HAP-1 (cell line): ENCODE results near the gene NAT14.

Experiments
- DNase-seq, 2 experiments: peaks; one replicate each; pipeline ENCODE4 v3.0.0-alpha.2; 2016 to 2020; ENCODE audit warnings: low spot score in 2 of 2
- H3K27me3 ChIP-seq: fragments of 250-450 bp; sonication (Bioruptor Pico); 2 replicates; pipeline ENCODE4 v1.5.1; 2020; ENCODE audit warnings: low read depth, mild to moderate bottlenecking, moderate library complexity
- H3K36me3 ChIP-seq: fragments of 250-450 bp; sonication (Bioruptor Pico); replicated peaks from 2 replicates; pipeline ENCODE4 v1.5.1; 2020; ENCODE audit warnings: mild to moderate bottlenecking
- H3K4me1 ChIP-seq: fragments of 250-450 bp; sonication (Bioruptor Pico); 2 replicates; pipeline ENCODE4 v1.5.1; 2020; ENCODE audit warnings: mild to moderate bottlenecking
- H3K4me3 ChIP-seq: fragments of 250-450 bp; sonication (Bioruptor Pico); 2 replicates; pipeline ENCODE4 v1.5.1; 2020; ENCODE audit warnings: mild to moderate bottlenecking, moderate library complexity
- H3K9me3 ChIP-seq: fragments of 250-450 bp; sonication (Bioruptor Pico); 2 replicates; pipeline ENCODE4 v1.5.1; 2020; ENCODE audit warnings: mild to moderate bottlenecking, moderate library complexity
- in situ Hi-C: fragments of 300-500 bp; cut with MboI; formaldehyde crosslinking; loops from 3 replicates; pipeline ENCODE4 v1.14.3; 2020; ENCODE audit warnings: low sequenced_read_pairs, inconsistent platforms, mixed read lengths

NAT14 gene

DNA sequence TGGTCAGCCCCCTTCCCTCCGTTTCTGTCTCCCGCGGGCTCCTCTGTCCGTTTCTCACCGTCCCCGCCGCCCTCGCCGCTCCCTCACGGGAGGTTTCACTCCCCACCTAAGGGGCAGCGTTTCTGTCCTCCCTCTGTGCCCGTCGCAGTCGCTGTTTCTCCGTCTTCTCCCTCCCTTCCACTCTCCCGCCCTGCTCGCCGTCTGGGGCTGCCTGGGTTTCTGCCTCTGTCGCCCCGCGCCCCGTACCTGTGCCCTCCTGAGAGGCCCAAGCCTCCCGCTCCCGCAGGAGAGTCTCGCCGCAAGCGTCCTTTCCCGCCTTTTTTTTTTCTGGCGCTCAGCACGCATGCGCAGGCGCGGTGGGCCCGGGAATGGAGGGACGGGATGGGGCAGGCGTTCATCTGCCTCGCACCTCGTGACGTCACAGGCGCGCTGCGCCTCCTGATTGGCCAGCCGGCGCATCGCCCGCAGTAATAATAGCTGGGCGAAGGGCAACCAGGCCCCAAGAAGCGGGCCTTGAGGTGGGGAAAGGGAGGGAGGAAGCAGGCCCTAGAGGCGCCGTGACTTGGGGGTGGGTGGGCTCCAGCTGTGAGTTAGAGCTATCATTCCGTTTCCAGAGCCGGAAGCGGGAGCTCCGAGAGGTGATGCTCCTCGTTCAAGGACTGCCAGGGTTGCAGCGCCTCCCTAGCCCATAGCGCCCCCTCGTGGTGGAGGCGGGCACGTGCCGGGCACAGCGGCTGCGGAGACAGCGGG, 18.7 kb downstream of the NAT14 start:
- in situ Hi-C loops, result no loop called here
- no peaks in the 10 kb centered on the region for H3K4me1 ChIP-seq
- H3K36me3 ChIP-seq, result no peaks in the 10 kb centered on the region
- no peaks in the 10 kb centered on the region for H3K9me3 ChIP-seq
- H3K4me3 ChIP-seq, result peak overlapping the region; percentile 24
- DNase-seq, result peak; percentile 68 to 93
- no peaks in the 10 kb centered on the region for H3K27me3 ChIP-seq

- Histone ChIP-seq H3K4me1 (no peaks in the 10 kb centered on the region), H3K9me3 (no peaks in the 10 kb centered on the region), H3K36me3 (no peaks in the 10 kb centered on the region), H3K27me3 (no peaks in the 10 kb centered on the region), H3K4me3 (no peak overlapping the region)
- in situ Hi-C loops, result no loop called here
- no peak for DNase-seq
Measured at GRCh38 chr19:55504252-55504603, 19.2 kb downstream of the NAT14 start.

GRCh38 chr19:55504981-55505380, 20.0 kb downstream of the NAT14 start:
- H3K4me3 ChIP-seq, result no peak overlapping the region
- DNase-seq, result no peak
- H3K27me3 ChIP-seq, result no peaks in the 10 kb centered on the region
- no peaks in the 10 kb centered on the region for H3K9me3 ChIP-seq
- no peaks in the 10 kb centered on the region for H3K4me1 ChIP-seq
- H3K36me3 ChIP-seq, result no peaks in the 10 kb centered on the region
- in situ Hi-C loops, result no loop called here

GRCh38 chr19:55508120-55508519, 23.1 kb downstream of the NAT14 start:
- H3K4me3 ChIP-seq, result no peak overlapping the region
- H3K36me3 ChIP-seq, result no peaks in the 10 kb centered on the region
- no peaks in the 10 kb centered on the region for H3K4me1 ChIP-seq
- in situ Hi-C loops, result no loop called here
- H3K27me3 ChIP-seq, result peaks cover 4% of the 10 kb centered on the region; the same call in 1 of the 2 replicates
- DNase-seq, result no peak
- H3K9me3 ChIP-seq, result no peaks in the 10 kb centered on the region

- Histone ChIP-seq H3K9me3 (no peaks in the 10 kb centered on the region), H3K4me3 (peak overlapping the region; percentile 23), H3K4me1 (peaks cover 3% of the 10 kb centered on the region; the same call in 1 of the 2 replicates), H3K27me3 (no peaks in the 10 kb centered on the region; the same call in 1 of the 2 replicates), H3K36me3 (no peaks in the 10 kb centered on the region)
- in situ Hi-C loops, result loop anchor here (5.0 kb wide), 1 partner anchor 110 kb away; no protein-coding TSS in a partner anchor
- DNase-seq, result peak; percentile 82 to 93
Measured at GRCh38 chr19:55516878-55517620, 32.1 kb downstream of the NAT14 start.

GRCh38 chr19:55519451-55520311, 34.7 kb downstream of the NAT14 start:
- in situ Hi-C loops, result loop anchor here (5.0 kb wide), 1 partner anchor 108 kb away; no protein-coding TSS in a partner anchor
- peaks cover 3% of the 10 kb centered on the region; the same call in 1 of the 2 replicates for H3K4me1 ChIP-seq

DNA sequence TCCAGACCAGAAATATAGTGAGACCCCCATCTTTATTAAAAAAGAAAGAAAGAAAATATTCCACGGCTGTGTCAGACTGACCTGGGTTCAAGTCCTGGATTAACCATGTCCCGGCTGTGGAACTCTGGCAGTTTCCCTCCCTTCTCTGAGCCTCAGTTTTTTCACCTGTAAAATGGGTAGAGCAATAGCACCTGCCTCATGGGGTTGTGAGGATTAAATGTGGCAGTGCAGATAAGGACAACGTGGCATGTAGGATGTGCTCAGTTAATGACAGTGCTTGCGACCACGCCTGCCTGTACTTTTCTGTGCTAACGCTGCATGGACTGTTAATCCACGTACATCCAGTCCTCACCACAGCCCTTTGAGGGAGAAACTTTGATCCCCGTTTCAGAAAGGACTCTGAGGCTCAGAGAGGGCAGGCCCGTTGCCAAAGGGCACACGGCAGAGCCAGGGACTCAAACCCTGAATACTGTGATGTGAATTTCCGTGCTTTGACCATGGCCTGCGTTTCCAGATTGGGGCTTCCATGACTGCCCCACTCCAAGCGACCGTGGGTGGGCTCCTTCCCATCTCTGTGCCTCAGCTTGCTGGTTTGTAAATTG, 35.8 kb downstream of the NAT14 start:
- Histone ChIP-seq H3K4me3 (no peak overlapping the region), H3K27me3 (no peaks in the 10 kb centered on the region), H3K9me3 (no peaks in the 10 kb centered on the region), H3K4me1 (peaks cover 3% of the 10 kb centered on the region; the same call in 1 of the 2 replicates), H3K36me3 (no peaks in the 10 kb centered on the region)
- in situ Hi-C loops, result no loop called here
- DNase-seq, result no peak

More at GRCh38 chr19:55519451-55520311, 34.7 kb downstream of the NAT14 start:
- Histone ChIP-seq H3K4me3 (no peak overlapping the region), H3K36me3 (no peaks in the 10 kb centered on the region), H3K9me3 (no peaks in the 10 kb centered on the region), H3K27me3 (no peaks in the 10 kb centered on the region)
- DNase-seq, result no peak

DNA sequence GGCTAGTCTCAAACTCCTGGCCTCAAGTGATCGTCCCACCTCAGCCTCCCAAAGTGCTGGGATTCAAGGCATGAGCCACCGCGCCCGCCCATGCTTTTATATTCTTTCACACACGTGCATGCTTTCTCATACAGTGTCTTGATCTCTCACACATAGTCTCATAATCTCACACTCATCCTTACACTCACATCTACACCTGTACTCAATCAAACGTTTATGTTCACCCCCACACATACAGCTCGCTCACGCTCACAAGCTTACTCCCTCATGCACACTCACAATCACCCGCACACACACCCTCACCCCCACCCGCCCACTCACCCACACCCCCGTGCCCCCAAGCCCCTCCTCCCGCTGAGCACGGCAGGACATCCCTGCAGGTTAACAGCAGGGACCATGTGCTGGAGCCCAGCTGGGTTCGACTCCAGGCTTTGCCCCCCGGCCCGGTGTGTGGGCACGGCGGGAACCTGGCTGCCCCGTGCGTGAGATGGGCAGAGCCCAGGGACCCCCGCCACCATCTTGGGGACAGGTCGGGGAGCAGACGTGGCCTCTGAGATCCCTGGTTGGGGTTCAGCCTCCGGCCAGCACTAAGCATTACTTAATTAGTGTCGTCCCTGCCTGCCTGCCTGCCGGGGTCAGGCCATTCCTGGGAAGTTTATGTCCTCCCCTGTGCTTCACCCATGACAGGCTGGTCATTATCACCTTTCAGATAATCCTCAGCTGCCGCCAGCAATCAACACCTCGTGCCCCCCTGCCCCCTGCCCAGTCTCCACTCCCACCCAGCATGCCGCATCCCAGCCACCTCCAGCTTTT, 40.5 kb downstream of the NAT14 start:
- in situ Hi-C loops, result no loop called here
- H3K36me3 ChIP-seq, result no peaks in the 10 kb centered on the region

DNA sequence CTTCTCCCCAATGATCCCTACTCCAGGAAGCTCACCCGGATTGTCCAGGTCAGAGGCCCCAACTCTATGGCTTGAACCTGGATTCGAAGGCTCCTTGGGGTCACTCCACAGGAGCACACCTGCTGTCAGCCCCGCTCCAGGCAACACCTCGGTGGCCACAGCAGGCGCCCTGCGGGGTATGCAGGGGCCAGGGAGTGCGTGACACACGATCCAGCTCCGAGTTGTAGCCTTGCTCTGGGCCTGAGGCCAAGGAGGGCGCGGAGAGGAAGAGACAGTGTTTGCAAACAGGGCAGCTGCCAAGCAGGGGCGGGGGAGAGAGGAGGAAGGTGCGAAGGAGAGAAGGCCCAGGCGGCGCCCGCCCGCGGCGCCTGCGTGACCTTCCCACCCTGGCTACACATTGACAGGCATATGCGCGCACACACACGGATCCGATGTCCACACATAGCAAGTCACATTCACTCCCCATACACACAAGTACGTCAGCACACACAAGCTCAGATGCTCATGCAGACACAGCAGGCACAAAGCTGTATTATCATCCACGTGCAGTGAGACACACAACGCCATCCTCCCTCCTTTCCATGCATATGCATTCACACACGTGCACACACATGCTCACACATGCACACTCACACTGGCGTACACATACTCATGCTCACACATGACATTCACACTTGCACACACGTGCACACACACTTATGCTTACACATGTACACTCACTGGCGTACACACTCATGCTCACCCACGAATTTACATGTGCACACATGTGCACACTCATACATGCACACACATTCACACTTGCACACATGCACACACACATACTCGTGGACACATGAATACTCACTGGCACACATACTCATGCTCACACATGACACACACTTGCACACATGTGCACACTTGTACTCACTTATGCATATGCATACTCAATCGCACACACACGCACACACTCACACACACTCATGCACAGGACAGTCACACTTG, 41.5 kb downstream of the NAT14 start:
- H3K4me1 ChIP-seq, result no peaks in the 10 kb centered on the region
- no peak overlapping the region for H3K4me3 ChIP-seq
- DNase-seq, result peak in 1 of 2 experiments; percentile 22
- H3K36me3 ChIP-seq, result no peaks in the 10 kb centered on the region
- in situ Hi-C loops, result no loop called here
- H3K9me3 ChIP-seq, result no peaks in the 10 kb centered on the region
- H3K27me3 ChIP-seq, result no peaks in the 10 kb centered on the region

More for the DNA sequence above, 40.5 kb downstream of the NAT14 start:
- H3K4me1 ChIP-seq, result no peaks in the 10 kb centered on the region
- H3K9me3 ChIP-seq, result no peaks in the 10 kb centered on the region
- no peaks in the 10 kb centered on the region for H3K27me3 ChIP-seq
- no peak overlapping the region for H3K4me3 ChIP-seq
- DNase-seq, result no peak

DNA sequence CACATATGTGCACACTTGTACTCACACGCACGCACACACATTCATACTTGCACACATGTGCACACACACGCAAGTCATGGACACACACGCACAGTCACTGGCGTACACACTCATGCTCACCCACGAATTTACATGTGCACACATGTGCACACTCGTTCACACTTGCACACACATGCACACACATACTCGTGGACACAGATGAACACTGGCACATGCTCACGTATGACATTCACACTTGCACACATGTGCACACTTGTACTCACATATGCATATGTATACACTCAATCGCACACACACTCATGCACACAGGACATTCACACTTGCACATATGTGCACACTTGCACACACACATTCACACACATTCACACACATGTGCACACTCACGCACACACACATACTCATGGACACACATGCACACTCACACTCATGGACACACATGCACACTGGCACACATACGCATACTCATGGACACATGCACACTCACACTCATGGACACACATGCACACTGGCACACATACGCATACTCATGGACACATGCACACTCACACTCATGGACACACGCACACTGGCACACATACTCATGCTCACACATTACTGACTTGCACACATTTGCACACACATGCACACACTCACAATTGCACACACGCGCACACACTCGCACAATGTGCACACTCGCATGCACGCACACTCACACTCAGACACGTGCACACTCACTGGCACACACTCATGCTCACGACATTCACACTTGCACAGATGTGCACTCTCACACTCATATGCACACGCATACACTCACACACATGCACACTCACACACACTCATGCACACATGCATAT, 42.4 kb downstream of the NAT14 start:
- Histone ChIP-seq H3K9me3 (no peaks in the 10 kb centered on the region), H3K36me3 (no peaks in the 10 kb centered on the region), H3K4me1 (no peaks in the 10 kb centered on the region), H3K4me3 (no peak overlapping the region), H3K27me3 (no peaks in the 10 kb centered on the region)
- in situ Hi-C loops, result no loop called here
- DNase-seq, result no peak

DNA sequence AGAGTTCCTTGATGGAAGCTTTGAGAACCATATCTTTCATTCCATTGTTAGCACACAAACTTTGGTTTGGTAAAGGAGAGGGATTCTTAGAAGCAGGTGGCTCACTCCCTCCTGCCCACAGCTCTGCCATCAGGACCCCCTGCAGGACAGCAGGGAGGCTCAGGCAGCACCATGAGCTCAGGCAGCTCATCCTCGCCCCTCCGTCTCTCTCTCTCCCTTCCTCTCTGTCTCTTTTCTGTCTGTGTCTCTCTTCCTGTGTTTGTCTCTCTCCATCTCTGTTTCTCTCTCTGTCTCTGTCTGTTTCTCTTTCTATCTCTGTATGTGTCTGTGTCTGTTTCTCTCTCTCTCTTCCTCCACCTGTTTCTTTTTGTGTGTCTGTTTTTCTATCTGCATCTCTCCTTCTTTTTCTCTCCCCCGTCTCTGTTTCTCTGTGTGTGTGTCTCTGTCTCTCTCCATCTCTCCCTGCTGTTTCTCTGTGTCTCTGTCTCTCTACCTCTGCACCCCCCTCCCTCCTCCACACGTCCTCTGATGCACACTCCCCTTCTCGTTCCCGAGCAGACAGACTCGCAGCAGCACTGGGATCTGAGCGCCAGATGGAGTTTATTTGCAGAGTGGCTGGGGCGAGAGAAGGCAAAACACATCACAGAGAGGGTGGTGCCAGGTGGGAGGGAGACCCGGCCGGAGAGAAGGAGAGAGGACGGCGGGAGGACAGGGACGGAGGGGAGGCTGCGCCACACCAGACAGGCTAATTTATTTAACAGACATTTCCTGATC, 43.2 kb downstream of the NAT14 start:
- H3K4me1 ChIP-seq, result no peaks in the 10 kb centered on the region
- H3K4me3 ChIP-seq, result no peak overlapping the region
- DNase-seq, result no peak
- H3K27me3 ChIP-seq, result no peaks in the 10 kb centered on the region
- no peaks in the 10 kb centered on the region for H3K9me3 ChIP-seq
- in situ Hi-C loops, result no loop called here
- no peaks in the 10 kb centered on the region for H3K36me3 ChIP-seq
